Transverse colon (tissue), 3 donors: ENCODE results near the gene GALNT9.

Source experiments
- POLR2A ChIP-seq: fragments of 450-650 bp; IDR thresholded peaks from one replicate; pipeline ENCODE4 v1.6.1; 2016; ENCODE audit warnings: antibody characterized with exemption, mild to moderate bottlenecking, moderate library complexity
- TF ChIP-seq, protein P1 (sequence below), 5 experiments: fragments of 200-600 bp in 3 of 5; fragments of 450-650 bp in 2 of 5; sonication (generic) in 3 of 5; IDR thresholded peaks; 1 replicate in 2 of 5; 2 replicates in 3 of 5; pipeline ENCODE4 v1.5.1; 2016 to 2017; ENCODE audit warnings: antibody characterized with exemption in 5 of 5, inconsistent platforms in 3 of 5, mild to moderate bottlenecking in 2 of 5, moderate library complexity in 1 of 5

DNA sequence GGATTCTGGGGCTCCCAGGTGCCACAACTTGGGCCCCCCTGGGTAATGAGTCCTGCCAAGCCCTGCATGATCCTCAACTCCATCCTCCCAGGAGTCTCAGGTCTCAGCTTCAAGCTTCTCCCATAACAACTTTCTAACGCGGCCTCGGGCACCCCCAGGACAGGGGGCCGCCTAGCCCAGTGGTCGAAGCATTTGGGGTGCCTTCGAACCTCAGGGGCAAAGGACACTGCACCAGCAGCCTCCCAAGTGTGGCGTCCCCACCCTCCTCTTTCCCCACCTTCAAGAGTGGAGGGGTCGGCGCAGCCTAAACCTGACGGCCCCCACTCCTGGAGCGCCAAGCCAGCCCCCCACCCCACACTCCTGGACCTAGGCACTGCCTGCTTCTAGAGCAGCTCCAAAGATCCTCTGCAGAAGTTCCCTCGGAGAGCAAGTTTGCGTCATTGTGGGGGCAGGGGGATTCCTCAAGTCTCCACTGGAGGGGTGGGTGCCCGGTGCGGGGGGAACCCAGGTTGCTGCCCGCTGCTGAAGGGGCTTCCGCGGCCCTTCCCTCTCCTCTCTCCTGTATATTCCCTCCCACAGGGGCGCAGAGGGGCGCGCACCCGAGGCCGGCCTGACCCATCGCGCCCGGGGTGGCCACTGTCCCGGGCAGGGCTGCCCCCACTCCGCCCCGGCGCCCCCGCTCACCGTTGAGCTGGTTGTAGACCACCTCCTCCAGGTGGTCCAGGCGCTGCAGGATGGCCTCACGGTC is 933 bp downstream of the GALNT9 start:
- TF ChIP-seq, protein P1, sequence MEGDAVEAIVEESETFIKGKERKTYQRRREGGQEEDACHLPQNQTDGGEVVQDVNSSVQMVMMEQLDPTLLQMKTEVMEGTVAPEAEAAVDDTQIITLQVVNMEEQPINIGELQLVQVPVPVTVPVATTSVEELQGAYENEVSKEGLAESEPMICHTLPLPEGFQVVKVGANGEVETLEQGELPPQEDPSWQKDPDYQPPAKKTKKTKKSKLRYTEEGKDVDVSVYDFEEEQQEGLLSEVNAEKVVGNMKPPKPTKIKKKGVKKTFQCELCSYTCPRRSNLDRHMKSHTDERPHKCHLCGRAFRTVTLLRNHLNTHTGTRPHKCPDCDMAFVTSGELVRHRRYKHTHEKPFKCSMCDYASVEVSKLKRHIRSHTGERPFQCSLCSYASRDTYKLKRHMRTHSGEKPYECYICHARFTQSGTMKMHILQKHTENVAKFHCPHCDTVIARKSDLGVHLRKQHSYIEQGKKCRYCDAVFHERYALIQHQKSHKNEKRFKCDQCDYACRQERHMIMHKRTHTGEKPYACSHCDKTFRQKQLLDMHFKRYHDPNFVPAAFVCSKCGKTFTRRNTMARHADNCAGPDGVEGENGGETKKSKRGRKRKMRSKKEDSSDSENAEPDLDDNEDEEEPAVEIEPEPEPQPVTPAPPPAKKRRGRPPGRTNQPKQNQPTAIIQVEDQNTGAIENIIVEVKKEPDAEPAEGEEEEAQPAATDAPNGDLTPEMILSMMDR (IDR thresholded peaks at IDR 0.05) = no peak
- TF ChIP-seq POLR2A = no peak
